ENCODE measurements around the gene POLR2I. TPM values are rescaled to one million over a fixed set of nuclear protein-coding genes. Genes with fewer than 3 reads are reported as not detected.

The POLR2I gene
- total and polyA plus RNA-seq, 2 of the 13 experiments (the other 11 are each of a cell fraction or from before 2014, with no cell fraction given) = 40.5 to 104 TPM

- Histone ChIP-seq H2AFZ (ENCODE audit: low read length) (no peak within 1 kb of the TSS), H3K9me3 (ENCODE audit: low read length) (no peaks in the 10 kb centered on the region), H3K4me2 (ENCODE audit: low read depth, low read length) (peak within 1 kb of the TSS; percentile 94), H3K4me1 (ENCODE audit: insufficient read depth, low read length) (peaks cover 52% of the 10 kb centered on the region), H3K9ac (ENCODE audit: insufficient read depth, low read depth, low read length) (peak within 1 kb of the TSS; percentile 88), H3K27ac (ENCODE audit: extremely low read length, insufficient read depth, low read length) (peak within 1 kb of the TSS; percentile 77), H4K20me1 (ENCODE audit: insufficient read depth, low read length) (no peaks in the 10 kb centered on the region), H3K4me3 (replicated peaks in 1 of 3; ENCODE audit: insufficient read depth in 1 of 3, low read depth in 2 of 3, low read length in 3 of 3) (peak within 1 kb of the TSS; percentile 72 to 93 (median 88)), H3K27me3 (ENCODE audit: control insufficient read depth in 1 of 2, insufficient read depth in 2 of 2, low read length in 2 of 2) (no peaks in the 10 kb centered on the region; a peak in 1 of 5 replicates), H3K79me2 (ENCODE audit: insufficient read depth, low read length) (peaks cover 30% of the 10 kb centered on the region), H3K36me3 (replicated peaks in 1 of 2; ENCODE audit: control insufficient read depth in 1 of 2, insufficient read depth in 2 of 2, low read length in 2 of 2) (peaks cover 10 to 15% of the 10 kb centered on the region in 2 experiments; a peak in 2 of 5 replicates)
- intact Hi-C loops (cut with micrococcal nuclease; ENCODE audit: unreplicated experiment) = loop anchor here (1.0 to 2.0 kb wide), 2 partner anchors 25 to 61 kb away; partner anchors contain the start of genes CAPNS1, THAP8 and WDR62
- 4% methylated on average over 23 of the region's 59 CpGs for WGBS (ENCODE audit: low lambda C conversion rate)
- DNase-seq (ENCODE audit: low spot score) = peak; percentile 25
- ChIA-PET POLR2A (interaction anchor here (0.6 to 2.3 kb wide), 20 partner anchors 9 to 373 kb away, joined by 3 to 33 read pairs (median 4); partner anchors contain the start of genes CAPNS1, SYNE4, THAP8 and ZNF146), CTCF (ENCODE audit: low intra/inter-chr PET ratio, low total read pairs) (no interaction called here)
- in situ Hi-C loops (cut with HindIII; ENCODE audit: extremely low pct_ligation_motif_present, low pct_unique_long_range_greater_than_20kb) = no loop called here
- ATAC-seq = peak; percentile 21
- FAIRE-seq = no peak
- BruUV-seq (replicated peaks) = TSS peak; percentile 65
- TF ChIP-seq KAT2B (IDR thresholded peaks at IDR 0.05; ENCODE audit: borderline replicate concordance, low read depth, low read length) (no peak), MAFF (IDR thresholded peaks at IDR 0.05; ENCODE audit: low read depth, low read length) (no peak), CBX1 (IDR thresholded peaks at IDR 0.05; ENCODE audit: low read depth) (peak; percentile 75), MXI1 (IDR thresholded peaks at IDR 0.05; ENCODE audit: borderline replicate concordance, low read depth, low read length) (peak; percentile 34; the same call in 1 of the 3 replicates), KDM5A (IDR thresholded peaks at IDR 0.05; ENCODE audit: borderline replicate concordance, low read length) (peak; percentile 34; the same call in 1 of the 2 replicates), ZNF414 (CRISPR knock-in tag; IDR thresholded peaks at IDR 0.05) (peak; percentile 80), ZNF558 (CRISPR knock-in tag; IDR thresholded peaks at IDR 0.05; ENCODE audit: borderline replicate concordance) (0 out of 2 replicates have a peak, but pooled peaks have one; percentile 72), TBX3 (IDR thresholded peaks at IDR 0.05; ENCODE audit: borderline replicate concordance) (peak; percentile 30; the same call in 1 of the 2 replicates), PHF8 (CRISPR knock-in tag; IDR thresholded peaks at IDR 0.05) (peak; percentile 36; the same call in 1 of the 2 replicates), TFAP4 (IDR thresholded peaks at IDR 0.05; ENCODE audit: borderline replicate concordance, low read depth) (peak; percentile 10; the same call in 1 of the 2 replicates), RBFOX2 (IDR thresholded peaks at IDR 0.05; ENCODE audit: low read depth, low read length) (peak; percentile 87), SP1 (IDR thresholded peaks at IDR 0.05) (no peak), SP1 (CRISPR knock-in tag; IDR thresholded peaks at IDR 0.05) (peak; percentile 73; the same call in 1 of the 2 replicates), ZNF619 (CRISPR knock-in tag; IDR thresholded peaks at IDR 0.05) (no peak), HNRNPH1 (optimal IDR thresholded peaks at IDR 0.05; ENCODE audit: low read depth, low read length) (no peak)
- TF ChIP-seq, protein P1, sequence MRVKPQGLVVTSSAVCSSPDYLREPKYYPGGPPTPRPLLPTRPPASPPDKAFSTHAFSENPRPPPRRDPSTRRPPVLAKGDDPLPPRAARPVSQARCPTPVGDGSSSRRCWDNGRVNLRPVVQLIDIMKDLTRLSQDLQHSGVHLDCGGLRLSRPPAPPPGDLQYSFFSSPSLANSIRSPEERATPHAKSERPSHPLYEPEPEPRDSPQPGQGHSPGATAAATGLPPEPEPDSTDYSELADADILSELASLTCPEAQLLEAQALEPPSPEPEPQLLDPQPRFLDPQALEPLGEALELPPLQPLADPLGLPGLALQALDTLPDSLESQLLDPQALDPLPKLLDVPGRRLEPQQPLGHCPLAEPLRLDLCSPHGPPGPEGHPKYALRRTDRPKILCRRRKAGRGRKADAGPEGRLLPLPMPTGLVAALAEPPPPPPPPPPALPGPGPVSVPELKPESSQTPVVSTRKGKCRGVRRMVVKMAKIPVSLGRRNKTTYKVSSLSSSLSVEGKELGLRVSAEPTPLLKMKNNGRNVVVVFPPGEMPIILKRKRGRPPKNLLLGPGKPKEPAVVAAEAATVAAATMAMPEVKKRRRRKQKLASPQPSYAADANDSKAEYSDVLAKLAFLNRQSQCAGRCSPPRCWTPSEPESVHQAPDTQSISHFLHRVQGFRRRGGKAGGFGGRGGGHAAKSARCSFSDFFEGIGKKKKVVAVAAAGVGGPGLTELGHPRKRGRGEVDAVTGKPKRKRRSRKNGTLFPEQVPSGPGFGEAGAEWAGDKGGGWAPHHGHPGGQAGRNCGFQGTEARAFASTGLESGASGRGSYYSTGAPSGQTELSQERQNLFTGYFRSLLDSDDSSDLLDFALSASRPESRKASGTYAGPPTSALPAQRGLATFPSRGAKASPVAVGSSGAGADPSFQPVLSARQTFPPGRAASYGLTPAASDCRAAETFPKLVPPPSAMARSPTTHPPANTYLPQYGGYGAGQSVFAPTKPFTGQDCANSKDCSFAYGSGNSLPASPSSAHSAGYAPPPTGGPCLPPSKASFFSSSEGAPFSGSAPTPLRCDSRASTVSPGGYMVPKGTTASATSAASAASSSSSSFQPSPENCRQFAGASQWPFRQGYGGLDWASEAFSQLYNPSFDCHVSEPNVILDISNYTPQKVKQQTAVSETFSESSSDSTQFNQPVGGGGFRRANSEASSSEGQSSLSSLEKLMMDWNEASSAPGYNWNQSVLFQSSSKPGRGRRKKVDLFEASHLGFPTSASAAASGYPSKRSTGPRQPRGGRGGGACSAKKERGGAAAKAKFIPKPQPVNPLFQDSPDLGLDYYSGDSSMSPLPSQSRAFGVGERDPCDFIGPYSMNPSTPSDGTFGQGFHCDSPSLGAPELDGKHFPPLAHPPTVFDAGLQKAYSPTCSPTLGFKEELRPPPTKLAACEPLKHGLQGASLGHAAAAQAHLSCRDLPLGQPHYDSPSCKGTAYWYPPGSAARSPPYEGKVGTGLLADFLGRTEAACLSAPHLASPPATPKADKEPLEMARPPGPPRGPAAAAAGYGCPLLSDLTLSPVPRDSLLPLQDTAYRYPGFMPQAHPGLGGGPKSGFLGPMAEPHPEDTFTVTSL (CRISPR knock-in tag; IDR thresholded peaks at IDR 0.05; ENCODE audit: borderline replicate concordance) = peak; percentile 29; the same call in 1 of the 2 replicates
Observed at GRCh38 chr19:36115453-36116343, 1.0 kb upstream of the POLR2I start, which contains the start of gene TBCB. TSS of gene TBCB (plus strand) at chr19:36115468. CDS start at chr19:36115561, 93 bp downstream.
